H1 (cell line): Measurements from ENCODE around the gene EEF1A2. TPM values are rescaled to one million over a fixed set of nuclear protein-coding genes. Genes with fewer than 3 reads are reported as not detected.

Experiments
- SIRT6 ChIP-seq: IDR thresholded peaks from one replicate; pipeline ENCODE4 v1.7.1; 2012; ENCODE audit warnings: low read length, inconsistent platforms
- polyA plus RNA-seq, 7 experiments: library from polyadenylated mRNA; depleted of rRNA in 3 of 7; stranded (reverse) in 5 of 7; unstranded in 2 of 7; fragments of >200 nt in 5 of 7; fragments of 200-250 nt in 2 of 7; gene quantifications; 1 replicate in 5 of 7; 2 replicates in 1 of 7; 4 replicates in 1 of 7; pipeline versions ENCODE4 v1.2.1 to v1.2.3, GENCODE V29; 2011 to 2013; ENCODE audit warnings: missing spikeins in 2 of 7, mixed read lengths in 2 of 7
- total RNA-seq: library from RNA; stranded (reverse); fragmentation: NEBNext Ultra II Directional; extraction: Animal tissue kit (Norgen Biotek cat#: 25700); gene quantifications from 2 replicates; pipeline ENCODE4 v1.2.1, GENCODE V29; 2021

EEF1A2 gene
- total and polyA plus RNA-seq, 2 of the 8 experiments (the other 6 are each of a cell fraction or from before 2014, with no cell fraction given): 7.4 to 25.8 TPM

DNA sequence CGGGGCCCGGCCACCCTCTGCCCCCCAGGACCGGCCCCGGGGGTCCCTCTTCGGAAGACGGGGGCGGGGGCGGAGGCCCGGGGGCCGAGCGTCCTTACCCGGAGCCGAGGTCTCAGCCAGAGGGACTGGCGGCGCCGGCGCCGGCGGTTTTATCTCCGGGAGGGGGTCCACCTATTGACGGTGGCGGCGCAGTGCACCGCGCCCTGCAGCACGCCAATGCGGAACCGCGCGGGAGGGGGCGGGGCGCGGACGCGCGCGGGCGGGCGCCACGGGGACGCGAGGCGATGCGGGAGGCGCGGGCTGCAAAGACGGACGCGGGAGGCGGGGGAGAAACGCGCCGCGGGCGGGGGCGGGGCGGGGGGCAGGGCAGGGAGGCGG, at the start of gene EEF1A2 (continued):
- TF ChIP-seq SIRT6: no peak
